B cell (primary cell): ENCODE data around the gene VPS13D.

Experiments used
- CTCF ChIP-seq: fragments of 200-600 bp; IDR thresholded peaks from one replicate; pipeline ENCODE4 v1.8.0; 2022; ENCODE audit warnings: antibody characterized with exemption, mild to moderate bottlenecking
- EZH2 ChIP-seq: IDR thresholded peaks from 2 replicates; pipeline ENCODE4 v1.6.1; 2012; ENCODE audit warnings: borderline replicate concordance, low read depth, mild to moderate bottlenecking, moderate library complexity, low read length; ENCODE audit not compliant: insufficient read depth, poor library complexity, severe bottlenecking

GRCh38 chr1:12387641-12388040 lies 157.8 kb downstream of the VPS13D start:
- TF ChIP-seq CTCF (no peak), EZH2 (no peak)
